GM21825 (cell line): ENCODE data around the gene FAM89B.

ENCODE experiments used
- ATAC-seq: cut with Tn5 transposase; IDR thresholded peaks from one replicate; pipeline ENCODE4 v1.9.1; 2021; ENCODE audit warnings: mild to moderate bottlenecking, moderate library complexity; ENCODE audit not compliant: unreplicated experiment

FAM89B gene

DNA sequence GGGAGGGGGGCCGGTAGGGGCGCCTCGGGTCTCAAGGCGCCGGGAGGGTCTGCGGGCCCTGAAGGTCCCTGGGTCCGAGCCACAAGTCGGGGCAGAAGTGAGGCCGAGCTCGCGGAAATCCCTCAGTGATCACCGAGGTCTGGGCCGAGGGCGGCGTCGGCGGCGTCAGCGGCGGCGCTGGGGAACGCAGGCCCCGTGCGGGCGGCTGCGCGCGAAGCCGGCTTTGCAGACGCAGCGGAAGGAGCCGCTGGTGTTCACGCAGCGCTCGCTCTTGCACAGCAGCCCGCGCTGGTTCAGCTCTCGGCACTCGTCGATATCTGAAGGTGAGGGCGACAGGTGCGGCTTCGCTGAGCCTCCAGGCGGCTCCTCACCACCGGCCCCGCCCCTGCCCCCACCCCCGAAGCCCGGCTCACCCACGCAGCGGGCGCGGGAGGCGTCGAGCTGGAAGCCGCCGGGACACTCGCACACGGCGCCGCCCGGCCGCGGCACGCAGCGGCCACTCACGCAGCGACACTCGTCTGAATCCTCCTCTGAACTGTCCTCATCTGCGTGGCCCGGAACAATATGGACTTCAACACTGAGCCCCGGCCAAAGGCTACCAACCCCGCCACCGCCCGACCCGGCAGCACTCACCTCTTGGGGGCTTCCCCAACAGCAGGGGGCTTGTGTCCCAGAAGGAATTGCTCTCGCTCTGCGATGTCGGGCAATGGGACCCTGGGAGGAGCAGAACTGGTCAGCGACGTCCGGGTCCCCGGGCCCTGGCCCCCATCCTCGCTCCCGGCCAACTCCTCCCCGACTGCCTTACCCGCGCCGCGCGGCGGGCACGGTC is 33.2 kb upstream of the FAM89B start:
- no peak for ATAC-seq

DNA sequence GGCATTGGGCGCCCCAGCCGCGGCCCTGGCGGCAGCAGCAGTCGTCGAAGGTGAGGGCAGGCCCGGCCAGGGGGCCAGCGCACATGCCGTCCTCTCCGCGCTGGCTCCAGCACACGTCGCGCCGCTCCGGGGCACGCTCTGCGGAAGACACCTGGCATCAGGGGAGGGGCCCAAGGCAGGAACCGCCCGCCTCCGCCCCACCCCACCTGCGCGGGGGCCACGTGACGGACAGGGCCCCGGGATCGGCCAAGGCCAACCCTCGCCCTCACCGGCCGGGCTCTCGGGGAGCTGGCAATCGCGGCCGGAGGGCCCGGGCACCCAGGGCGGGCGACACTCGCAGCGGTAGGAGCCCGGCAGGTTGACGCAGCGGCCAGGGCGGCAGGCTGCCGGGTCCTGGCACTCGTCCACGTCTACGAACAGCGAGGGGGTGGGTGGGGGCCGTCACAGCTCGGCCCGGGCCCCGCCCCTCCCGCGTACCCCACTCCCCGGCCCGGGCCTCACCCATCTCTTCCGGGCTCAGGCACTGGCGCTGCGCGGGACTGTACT is 32.5 kb upstream of the FAM89B start:
- ATAC-seq = peak; percentile 50

DNA sequence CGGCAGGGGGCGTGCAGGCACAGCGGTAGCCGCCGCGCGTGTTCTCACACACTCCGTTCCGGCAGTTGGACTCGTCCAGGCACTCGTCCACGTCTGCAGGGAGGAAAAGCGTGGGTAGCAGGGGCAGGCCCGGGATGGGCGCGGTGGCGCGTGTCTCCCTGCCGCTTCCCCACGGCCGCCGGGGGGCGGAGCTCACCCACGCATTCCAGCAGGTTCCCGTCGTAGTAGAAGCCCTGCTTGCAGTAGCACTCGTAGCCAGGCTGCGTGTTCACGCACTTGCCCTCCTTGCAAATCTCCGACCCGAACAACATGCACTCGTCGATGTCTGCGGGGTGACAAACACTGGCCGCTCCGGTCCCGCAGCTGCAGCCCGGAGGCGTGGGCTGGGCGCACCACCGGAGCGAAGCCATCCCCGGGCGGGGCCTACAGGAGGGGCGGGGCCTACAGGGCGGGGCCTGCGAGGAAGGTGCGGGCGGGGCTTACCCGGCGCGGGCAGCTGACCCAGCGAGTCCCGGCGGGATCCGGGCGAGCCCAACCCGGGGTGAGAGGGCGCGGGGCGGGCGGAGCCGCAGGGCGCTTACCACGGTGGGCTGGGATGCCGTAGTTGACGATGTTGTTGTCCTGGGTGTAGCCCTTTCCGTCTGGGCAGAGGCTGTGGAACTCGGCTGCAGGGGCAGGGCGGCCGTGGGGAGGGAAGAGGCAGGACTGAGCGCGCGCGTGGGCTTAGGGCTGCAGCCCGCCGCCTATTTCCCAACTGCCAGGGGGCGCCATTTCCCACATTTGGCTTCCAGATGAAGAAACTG is 31.8 kb upstream of the FAM89B start:
- ATAC-seq = peak; percentile 51

DNA sequence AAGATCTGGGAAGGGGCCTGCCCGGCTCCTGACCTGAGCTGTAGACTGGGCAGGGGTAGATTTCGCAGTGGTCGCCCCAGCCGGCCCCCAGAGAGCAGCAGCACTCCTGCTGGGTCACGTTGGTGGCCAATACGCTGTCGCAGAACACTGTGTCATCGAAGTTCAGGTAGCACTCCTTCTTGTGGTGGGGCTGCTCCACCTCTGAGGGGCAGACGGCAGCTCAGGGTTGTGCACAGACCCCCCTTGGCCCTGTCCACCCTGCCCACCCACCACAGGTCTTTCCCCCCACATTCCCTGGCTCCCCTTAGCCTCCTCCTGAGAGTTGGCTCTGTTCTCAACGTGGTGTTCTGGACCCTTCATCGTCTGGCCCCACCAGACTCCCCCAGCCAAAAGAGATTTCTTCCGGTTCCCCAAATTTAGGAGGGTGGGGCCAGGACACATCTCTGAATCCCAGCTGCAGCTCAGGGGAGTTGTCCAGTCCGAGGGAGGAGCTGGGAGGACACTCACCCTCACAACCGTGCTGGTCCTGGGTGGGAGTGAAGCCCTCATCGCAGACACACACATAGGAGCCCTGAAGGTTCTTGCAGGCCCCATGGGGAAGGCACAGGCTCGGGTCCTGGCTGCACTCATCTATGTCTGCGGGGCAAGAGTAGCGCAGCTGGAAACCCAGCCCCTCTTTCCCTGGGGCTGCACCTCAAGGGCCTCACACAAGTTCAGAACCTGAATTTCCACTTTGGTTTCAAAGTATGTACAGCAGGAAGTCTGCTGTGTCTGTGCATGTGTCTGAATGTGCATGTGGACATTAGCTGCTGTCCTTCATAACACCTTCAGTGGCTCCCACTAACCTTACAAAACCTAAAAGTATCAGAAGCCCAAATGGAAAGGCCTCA is 31.0 kb upstream of the FAM89B start:
- no peak for ATAC-seq

DNA sequence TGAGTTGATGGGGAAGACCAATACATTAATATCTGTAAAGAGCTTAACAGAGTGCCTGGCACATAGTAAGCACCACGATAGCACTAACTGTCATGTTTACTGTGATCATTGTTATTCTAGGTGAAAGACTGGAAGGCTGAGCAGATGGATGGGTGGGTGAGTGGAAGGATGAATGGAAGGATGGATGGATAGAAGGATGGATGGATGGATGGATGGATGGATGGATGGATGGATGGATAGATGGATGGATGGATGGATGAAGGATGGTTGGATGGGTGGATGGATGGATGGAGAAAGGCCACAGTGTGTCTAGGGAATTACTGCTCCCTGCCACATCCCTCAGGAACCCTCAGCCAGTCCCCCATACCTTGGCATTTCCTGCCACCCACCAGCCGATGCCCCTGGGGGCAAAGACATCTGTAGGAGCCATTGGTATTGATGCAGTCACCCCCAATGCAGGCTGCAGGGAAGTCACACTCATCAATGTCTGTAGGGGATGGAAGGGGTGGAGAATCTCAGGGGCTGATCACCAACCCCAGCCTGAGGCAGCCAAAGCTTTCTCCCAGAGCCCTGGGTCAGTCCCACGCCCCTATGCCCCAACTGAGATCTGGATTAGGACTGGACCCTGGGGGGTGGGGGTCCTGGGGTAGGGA is 29.5 kb upstream of the FAM89B start:
- no peak for ATAC-seq

DNA sequence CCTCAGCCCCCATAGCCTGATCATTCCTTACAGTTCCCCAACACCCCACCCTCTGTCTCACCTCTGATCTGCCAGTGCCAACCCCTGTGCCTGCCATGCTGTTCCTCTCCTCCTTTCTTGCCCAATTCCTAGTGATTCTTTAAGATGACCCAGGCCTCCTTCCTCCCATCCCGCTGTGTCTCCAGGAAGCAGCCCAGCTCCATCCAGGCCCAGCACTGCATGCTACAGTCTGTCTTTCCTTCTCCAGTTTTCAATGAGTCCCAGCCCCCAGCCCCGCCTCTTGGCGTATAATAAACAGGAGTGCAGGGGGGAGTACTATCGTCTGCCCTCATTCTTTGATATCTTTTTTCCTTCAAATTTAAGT is 26.5 kb upstream of the FAM89B start:
- no peak for ATAC-seq

DNA sequence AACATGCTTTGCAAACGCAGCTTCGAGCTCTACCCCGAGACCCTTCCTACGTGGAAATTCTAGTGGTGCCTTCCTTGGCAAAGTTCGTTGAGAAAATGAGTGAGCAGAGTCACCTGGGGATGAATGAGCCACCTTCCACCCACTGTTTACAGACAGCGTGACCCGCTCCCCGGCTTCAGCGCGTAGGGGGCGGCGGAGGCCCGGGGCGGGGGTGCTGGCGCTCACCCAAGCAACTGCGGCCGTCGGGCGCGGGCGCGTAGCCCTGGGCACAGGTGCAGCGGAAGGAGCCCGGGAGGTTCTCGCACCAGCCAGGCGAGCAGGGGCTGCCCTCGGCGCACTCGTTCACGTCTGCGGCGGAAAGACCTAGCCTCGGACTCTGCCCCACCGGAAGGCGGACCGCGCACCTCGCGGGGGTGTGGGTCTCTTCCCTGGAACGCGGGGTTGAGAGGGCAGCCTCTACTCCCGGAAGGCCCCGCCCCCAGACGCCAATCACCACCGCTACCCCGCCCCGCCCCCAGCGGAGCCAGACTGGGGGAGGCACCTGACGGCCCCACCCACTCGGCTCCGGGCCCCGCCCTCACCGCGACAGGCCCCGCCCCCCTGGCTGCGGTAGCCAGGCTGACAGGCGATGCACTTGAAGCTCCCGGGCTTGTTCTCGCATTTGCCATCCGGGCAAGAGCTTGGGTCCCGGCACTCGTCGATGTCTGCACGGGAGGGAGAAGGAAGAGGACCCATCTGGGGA is 25.9 kb upstream of the FAM89B start:
- peak; percentile 64 for ATAC-seq

DNA sequence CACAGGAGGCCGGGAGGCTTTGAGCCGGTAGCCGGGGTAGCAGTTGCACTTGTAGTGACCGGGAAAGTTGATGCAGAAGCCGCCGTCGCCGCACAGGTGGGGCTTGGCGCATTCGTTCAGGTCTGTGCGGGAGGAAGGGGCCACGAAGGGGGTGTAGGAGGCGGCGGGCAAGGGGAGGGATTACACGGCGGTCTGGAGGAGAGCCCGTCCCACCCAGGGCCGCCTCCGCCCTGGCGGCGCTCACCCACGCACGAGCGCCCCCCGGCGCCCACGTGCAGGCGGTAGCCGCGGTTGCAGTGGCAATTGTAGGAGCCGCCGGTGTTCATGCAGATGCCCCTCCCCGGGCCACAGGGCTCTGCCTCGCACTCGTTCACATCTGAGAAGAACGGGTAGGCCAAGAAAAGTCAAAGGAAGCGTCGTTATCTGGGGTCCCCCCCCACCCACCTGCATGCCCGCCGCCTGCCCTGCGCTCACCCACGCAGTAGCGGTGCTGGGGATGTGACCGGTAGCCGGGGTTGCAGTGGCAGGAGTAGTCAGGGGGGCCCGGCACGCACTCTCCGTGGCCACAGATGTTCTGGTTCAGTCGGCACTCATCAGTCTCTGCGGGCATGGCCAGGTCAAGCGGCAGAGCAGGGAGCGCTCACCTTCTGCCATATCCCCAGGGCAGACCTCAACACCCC is 24.8 kb upstream of the FAM89B start:
- ATAC-seq = no peak

GRCh38 chr11:65548395-65548794 is 23.9 kb upstream of the FAM89B start:
- no peak for ATAC-seq

DNA sequence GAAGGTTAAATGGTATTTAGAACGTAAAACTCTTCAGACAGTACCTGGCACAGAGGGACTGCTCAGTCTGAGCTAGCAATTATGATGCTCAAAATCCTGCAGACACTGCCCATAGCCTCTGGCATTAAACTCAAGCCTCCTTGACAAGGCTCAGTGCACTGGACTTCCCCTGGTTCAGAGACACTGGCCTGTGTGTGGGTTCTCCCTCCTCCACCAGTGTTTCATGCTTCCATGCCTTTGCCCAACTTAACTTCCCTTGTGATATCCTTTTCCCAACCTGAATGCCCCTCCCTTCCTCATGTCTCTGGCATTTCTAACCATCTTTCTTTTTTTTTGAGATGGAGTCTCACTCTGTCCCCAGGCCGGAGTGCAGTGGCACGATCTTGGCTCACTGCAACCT is 23.2 kb upstream of the FAM89B start:
- no peak for ATAC-seq

- ATAC-seq = no peak
Measured at GRCh38 chr11:65551572-65552387, 20.6 kb upstream of the FAM89B start.

DNA sequence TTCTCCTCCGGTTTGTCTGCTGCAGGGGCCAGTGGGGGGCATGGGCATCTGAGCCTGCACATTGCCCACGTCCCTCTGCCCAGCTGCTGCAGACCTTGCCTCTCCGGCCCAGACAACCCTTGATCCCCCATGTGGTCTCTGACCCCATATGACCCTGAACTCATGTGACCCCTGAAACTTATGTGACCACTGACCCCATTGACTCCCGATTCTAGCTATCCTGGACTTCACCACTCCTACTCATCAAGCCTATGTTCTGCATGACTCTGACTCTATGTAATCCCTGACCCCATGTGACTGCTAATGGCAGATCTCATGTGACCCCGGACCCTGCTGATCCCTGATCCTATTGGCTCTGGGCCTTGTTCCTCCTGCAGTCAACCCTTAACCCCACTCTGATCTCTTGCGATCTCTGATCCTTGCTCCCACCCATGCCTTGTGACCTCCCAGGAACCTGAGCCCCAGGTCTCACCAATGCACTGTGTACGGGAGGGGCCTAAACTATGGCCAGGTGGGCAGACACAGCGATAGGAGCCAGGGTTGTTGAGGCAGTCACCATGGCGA is 19.9 kb upstream of the FAM89B start:
- ATAC-seq = no peak

DNA sequence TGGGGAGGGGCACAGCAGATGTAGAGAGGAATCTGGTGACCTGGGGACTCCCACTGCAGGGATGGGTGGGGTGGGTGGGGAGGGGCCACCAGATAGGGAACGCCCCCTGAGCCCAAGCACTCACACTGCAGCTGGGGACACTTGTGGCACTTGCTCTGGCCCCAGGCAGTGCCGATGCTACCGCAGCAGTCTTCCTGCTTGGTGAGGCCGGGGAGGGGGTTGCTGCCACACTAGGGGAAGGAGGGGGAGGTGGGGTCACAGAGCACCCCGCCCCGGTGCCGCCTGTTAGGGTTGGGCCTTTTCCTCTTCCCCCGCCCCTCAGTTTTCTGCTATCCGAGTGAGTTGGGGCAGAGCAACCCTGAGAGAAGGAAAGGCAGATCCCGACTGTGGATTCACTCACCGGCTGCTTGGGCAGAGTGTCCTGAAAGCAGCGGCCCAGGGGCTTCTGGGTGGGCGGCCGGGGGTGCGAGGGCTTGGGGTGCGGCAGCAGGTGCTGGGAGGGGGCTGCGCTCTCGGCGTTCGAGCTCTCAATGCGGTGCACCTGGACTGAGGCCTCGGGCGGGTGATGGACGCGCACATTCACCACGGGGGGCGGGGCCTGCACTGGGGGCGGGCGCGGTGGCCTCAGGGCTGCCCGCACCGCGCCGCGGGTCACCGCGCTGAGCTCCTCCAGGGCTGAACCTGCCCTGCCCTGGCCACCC is 18.9 kb upstream of the FAM89B start:
- no peak for ATAC-seq

DNA sequence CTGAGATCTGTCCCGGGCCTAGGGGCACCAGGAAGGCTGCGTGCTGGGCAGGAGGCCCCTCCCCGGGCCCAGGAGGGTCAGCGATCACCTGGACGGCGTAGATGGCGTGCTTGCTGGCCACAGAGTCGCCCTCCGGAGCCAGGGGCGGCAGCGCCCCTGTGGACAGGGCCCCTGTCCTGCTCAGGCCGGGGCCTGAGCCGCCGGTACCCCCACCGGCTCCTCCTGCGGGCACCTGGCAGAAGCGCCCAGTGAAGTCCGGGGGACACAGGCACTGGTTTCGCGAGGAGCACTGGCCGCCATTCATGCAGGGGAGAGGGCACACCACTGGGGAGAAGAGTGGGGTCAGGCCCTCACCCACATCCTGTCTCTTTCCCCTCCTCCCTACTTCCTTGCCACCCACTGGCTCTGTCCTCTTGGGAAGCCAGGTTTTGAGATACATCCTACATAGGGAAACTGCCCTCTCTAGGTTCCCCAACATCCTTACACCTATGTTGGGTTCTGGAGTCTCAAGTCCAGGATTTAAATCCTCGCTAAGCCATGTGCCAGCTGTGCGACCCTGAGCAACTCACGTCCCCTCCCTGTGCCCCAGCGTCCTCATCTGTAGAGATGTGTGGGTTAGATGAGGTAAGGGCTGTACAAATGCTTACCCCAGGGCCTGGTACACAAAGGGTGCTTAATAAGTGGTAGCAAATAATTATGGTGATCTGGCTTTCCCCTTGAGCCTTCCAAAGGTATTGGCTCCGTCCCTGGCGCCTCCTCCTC is 18.1 kb upstream of the FAM89B start:
- no peak for ATAC-seq

DNA sequence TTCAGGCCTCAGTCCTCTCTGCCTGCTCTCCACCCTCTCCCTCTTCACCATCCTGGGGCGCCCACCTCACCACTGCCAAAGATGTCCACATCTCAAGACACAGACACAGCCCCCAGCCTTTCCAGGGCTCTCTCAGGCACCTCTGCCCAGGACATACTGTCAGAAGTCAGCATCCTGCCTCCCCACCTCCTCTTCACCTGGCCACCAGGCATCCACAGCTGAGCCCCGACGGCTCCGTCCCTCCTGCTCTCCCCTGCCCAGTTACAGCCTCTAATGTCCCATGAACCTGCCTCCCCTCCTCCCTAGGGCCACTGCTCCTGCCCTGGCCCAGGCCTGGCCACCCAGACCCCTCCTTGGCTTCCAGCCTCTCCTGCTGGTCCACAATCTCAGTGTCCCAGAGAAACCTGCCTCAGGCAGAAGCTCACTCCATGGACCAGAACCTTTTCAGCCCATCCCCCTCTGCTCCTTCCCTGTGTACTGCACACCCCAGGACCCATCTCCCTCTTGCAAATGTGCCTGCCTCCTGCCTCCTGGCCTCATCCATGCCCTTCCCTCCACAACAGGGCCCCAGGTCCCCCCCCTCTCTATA is 17.4 kb upstream of the FAM89B start:
- no peak for ATAC-seq

DNA sequence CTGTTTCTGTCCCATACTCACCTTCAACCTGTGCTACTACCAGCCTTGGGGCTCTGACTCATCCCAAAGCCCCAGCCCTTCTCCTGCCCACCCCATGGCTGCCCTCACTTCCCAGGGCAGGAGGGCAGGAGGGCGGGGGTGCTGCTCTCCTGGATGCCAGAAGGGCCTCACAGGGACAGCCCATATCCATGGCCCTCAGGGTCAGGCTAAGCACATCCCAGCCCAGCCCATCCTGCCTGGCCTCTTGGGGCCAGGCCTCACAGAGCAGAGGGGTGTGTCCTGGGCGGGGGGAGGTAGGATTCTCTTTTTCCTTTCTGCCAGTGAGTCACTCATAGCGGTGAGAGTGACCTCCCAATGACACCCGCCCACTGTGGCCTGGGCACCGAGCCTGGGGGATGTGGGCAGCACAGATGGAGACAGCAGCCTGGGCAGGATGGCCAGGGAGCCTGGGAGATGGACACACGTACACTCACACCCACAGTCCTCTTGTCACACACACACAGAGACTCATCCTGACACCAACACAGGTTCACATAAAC is 16.6 kb upstream of the FAM89B start:
- no peak for ATAC-seq
